GM21825 (cell line): Measurements from ENCODE around the gene SBK3.
"Not testable (repeated sequence)": the region's sequence is repeated elsewhere in the genome, so short reads cannot be mapped to it uniquely, and the experiment has no call there.

Experiments used
- ATAC-seq: cut with Tn5 transposase; IDR thresholded peaks from one replicate; pipeline ENCODE4 v1.9.1; 2021; ENCODE audit warnings: mild to moderate bottlenecking, moderate library complexity; ENCODE audit not compliant: unreplicated experiment

SBK3 gene

DNA sequence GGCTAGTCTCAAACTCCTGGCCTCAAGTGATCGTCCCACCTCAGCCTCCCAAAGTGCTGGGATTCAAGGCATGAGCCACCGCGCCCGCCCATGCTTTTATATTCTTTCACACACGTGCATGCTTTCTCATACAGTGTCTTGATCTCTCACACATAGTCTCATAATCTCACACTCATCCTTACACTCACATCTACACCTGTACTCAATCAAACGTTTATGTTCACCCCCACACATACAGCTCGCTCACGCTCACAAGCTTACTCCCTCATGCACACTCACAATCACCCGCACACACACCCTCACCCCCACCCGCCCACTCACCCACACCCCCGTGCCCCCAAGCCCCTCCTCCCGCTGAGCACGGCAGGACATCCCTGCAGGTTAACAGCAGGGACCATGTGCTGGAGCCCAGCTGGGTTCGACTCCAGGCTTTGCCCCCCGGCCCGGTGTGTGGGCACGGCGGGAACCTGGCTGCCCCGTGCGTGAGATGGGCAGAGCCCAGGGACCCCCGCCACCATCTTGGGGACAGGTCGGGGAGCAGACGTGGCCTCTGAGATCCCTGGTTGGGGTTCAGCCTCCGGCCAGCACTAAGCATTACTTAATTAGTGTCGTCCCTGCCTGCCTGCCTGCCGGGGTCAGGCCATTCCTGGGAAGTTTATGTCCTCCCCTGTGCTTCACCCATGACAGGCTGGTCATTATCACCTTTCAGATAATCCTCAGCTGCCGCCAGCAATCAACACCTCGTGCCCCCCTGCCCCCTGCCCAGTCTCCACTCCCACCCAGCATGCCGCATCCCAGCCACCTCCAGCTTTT, 19.8 kb downstream of the SBK3 start:
- no peak for ATAC-seq

DNA sequence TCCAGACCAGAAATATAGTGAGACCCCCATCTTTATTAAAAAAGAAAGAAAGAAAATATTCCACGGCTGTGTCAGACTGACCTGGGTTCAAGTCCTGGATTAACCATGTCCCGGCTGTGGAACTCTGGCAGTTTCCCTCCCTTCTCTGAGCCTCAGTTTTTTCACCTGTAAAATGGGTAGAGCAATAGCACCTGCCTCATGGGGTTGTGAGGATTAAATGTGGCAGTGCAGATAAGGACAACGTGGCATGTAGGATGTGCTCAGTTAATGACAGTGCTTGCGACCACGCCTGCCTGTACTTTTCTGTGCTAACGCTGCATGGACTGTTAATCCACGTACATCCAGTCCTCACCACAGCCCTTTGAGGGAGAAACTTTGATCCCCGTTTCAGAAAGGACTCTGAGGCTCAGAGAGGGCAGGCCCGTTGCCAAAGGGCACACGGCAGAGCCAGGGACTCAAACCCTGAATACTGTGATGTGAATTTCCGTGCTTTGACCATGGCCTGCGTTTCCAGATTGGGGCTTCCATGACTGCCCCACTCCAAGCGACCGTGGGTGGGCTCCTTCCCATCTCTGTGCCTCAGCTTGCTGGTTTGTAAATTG, 24.6 kb downstream of the SBK3 start:
- no peak for ATAC-seq

DNA sequence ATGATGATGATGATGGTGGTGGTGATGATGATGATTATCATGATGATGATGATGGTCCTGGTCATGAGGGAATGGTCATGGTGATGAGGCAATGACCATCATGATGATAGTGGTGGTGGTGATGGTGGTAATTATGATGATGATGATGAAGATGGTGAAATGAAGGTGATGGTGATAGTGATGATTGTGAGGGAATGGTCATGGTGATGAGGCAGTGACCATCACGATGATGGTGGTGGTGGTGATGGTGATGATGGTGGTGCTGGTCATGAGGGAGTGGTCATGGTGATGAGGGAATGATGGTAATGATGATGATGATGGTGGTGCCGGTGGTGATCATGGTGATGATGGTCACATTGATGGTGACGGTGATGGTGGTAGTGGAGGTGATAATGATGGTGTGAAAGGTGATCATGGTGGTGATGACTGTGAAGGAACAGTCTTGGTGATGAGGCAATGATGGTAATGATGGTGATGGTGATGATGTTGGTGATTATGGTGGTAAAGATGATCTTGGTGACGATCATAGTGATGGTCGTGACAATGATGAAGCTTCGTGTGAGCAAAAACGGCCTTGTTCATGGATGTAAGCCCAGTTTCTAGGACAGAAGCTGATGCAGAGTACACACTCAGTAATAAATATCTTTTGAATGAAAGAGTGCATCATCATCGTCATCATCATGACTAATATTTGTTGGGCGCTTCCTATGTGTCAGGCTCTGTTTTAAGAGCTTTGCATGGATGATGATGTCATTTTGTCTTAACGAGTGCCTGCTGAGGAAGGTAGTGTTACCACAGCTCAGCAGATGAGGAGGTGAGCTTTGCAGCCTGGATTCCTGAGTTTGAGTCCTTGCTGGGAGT, 25.7 kb downstream of the SBK3 start:
- ATAC-seq: no peak

DNA sequence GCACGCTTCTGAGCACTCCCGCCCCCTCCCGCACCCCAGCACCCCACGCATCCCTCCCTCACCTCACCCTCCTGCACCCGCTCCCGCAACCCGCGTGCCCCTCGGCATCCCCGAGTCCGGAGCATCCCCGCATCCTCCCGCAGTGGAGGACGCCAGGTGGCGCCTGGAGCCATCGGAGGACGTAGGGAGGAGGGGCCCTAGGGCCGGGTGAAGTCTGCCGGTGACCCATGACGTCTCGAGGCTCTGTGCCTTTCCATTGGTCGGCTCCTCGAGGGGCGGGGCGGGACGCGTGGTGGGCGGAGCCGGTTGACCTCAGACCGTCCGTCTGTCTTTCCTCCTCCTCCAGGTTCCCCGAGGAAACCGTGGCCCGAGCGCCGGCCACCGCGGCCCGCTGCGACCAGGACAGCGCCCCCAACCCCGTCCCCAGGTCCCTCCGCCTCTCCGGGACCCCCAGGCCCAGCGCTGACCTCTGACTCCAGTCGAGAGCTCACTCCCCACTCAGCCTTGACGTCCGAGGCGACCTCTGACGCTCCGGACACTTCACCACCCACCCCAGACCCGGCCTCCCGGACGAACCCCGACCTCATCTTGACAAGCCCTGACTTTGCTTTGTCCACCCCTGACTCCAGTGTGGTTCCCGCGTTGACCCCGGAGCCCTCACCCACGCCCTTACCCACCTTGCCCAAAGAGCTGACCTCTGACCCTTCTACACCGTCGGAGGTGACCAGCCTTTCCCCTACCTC, 28.3 kb downstream of the SBK3 start:
- ATAC-seq: peak; percentile 98

DNA sequence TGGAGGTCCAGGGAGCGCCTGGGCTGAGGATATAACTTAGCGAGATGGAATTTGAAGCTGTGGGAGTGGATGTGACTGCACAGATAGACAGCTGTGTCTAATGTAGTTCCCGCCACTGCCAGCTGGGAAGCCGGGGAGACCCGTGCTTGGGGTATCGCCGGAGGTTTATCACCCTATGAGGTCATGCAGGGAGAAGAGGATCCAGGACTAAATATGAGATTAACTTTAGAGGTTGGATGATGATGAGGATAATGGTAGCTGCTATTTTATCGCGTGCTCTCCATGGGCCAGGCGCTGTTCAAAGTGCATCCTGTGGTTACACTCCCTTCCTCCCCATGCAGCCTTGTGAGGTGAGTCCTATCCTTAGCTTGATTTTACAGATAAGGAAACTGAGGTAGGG, 37.2 kb downstream of the SBK3 start:
- no peak for ATAC-seq

DNA sequence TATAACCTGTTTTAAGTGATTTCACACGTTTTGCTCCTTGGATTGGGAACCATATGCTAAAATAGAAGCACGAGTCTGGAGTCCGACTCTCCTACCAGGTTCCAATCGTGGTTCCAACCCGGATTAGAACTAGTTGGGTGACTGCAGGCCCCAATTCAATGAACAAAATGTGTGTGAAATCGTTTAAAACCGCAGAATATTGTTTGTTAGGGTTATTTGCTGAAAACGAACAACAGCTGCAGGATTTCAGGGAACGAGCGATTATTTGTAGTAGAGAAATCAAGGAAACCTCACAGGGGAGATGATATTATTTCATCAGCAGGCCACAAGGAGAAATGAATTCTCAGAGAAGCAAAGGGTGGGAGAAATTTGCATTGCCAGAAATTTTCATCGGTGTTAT, 40.4 kb downstream of the SBK3 start:
- ATAC-seq: no peak

DNA sequence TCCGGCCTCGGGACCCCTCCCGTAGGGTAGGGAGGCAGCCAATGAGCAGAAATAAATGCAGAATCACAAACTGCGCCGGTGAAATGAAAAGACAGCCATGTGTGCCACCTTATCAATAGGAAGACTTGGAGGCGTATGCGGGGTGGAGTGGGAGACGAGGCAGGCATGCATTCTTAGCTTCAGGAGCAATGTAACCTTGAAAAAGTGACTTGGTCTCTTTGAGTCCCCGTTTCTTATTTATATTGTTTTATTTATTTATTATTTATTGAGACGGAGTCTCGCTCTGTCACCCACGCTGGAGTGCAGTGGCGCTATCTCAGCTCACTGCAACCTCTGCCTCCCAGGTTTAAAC, 41.1 kb downstream of the SBK3 start:
- ATAC-seq: no peak

DNA sequence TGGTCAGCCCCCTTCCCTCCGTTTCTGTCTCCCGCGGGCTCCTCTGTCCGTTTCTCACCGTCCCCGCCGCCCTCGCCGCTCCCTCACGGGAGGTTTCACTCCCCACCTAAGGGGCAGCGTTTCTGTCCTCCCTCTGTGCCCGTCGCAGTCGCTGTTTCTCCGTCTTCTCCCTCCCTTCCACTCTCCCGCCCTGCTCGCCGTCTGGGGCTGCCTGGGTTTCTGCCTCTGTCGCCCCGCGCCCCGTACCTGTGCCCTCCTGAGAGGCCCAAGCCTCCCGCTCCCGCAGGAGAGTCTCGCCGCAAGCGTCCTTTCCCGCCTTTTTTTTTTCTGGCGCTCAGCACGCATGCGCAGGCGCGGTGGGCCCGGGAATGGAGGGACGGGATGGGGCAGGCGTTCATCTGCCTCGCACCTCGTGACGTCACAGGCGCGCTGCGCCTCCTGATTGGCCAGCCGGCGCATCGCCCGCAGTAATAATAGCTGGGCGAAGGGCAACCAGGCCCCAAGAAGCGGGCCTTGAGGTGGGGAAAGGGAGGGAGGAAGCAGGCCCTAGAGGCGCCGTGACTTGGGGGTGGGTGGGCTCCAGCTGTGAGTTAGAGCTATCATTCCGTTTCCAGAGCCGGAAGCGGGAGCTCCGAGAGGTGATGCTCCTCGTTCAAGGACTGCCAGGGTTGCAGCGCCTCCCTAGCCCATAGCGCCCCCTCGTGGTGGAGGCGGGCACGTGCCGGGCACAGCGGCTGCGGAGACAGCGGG, 41.7 kb downstream of the SBK3 start:
- peak; percentile 87 for ATAC-seq

DNA sequence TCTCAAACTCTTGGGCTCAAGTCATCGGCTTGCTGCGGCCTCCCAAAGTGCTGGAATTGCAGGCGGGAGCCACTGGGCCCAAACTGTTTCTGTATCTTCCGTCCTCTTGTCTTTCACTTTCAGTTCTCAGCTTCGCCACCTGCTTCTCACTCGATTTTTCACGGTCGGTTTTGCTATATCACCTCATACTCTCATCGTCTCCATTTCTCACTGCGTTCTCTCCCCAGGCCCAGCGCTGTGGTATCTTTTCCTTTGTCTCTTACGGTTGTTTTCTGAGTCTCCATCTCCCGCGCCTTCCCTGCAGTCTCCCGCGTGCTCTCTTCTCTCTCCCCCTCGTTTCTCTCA, 42.2 kb downstream of the SBK3 start:
- no peak for ATAC-seq

DNA sequence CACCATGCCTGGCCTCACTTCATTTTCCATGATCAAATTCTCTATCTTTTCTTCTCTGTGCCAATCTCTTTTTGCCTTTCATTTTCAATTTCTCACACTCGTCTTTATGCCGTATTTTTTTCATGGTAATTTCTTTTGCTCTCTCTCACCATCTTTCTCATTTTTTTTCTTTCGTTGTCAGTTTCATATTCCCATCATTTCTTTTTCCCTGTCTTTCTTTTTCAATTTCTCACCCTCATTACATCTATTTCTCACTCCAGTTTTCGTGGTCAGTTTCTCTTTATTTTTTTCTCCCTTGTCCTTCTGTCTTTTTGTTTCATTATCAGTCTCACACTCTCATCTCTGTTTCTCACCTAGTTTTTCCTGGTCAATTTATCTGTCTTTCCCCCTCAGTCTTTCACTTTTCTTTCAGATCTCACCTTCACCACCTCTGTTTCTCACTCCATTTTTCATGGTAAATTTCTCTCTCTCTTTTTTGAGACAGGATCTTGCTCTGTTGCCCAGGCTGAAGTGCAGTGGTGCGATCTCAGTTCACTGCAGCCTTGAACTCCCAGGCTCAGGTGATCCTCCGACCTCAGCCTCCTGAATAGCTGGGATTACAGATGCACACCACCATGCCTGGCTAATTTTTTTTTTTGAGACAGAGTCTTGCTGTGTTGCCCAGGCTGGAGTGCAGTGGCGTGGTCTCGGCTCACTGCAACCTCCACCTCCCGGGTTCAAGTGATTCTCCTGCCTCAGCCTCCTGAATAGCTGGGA, 43.0 kb downstream of the SBK3 start:
- no peak for ATAC-seq

DNA sequence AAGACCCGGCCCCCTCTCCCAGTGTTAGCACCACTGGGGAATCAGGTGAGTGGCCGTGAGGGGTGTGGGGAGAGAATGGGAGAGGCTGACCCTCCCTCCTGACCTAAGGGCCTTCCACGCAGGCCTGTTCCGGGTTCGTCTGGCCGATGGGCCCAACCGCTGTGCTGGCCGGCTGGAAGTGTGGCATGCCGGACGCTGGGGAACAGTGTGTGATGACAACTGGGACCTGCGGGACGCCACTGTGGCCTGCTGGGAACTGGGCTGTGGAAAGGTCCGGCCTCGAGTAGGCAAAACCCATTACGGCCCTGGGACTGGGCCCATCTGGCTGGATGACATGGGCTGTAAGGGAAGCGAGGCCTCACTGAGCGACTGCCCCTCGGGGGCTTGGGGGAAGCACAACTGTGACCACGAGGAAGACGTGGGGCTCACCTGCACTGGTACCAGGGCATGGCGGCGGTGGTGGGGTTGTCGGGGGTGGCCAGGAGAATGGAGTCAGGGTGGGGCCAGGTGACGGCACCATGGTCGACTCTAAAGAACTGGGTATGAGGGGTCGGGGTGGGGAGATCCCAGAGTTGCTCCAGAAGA, 44.9 kb downstream of the SBK3 start:
- ATAC-seq: no peak

DNA sequence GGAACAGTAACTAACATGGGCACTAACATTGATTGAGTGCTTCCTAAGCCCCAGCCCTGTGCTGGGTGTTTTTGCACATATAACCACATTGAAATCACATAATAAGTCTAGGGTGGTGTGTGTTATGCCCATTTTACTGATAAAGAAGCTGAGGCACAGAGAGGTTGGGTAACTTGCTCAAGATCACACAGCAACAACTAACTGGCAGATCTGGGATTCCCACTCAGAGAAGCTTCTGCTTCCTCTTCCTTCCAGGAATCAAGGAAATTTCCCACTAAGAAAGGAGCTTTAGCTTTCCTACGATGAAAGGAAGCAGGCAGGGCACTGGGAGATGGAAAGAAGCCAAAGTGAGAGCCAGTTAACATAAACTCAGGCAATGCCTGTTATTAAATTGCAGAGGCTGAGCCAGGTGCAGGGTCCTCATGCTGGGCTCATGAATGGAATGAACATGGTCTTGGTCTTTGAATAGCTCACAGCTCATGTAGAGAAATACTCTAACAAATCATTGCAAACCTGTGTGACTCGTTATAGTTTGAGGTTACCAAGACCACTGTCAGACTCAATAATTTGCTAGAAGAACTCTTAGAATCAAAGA, 47.0 kb downstream of the SBK3 start:
- no peak for ATAC-seq

DNA sequence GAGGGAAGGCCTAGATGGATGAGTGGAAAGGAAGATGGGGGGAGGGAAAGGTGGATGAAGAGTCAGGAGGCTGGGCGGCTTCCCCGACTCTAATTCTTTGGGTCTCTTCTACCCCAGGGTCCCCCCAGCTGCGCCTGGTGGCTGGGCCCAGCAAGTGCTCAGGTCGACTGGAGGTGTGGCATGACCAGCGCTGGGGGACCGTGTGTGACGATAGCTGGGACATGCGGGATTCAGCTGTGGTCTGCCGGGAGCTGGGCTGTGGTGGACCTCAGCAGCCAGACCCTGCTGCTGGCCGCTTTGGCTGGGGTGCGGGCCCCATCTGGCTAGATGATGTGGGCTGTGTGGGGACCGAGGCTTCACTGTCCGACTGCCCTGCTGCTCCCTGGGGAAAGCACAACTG, 47.6 kb downstream of the SBK3 start:
- ATAC-seq: no peak

DNA sequence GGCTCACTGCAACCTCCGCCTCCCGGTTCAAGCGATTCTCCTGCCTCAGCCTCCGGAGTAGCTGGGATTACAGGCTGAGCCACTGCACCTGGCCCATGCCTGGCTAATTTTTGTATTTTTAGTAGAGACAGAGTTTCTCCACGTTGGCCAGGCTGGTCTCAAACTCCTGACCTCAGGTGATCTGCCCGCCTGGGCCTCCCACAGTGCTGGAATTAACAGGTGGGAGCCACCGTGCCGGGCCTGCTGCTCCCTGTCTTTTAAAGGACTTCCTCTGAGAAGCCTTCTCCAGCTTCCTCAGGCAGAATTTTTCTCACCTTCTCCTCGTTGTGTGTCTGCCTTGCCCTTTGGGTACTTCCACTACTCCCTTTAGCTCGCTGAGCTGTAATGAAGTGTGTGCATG, 48.5 kb downstream of the SBK3 start:
- not testable (repeated sequence) for ATAC-seq

DNA sequence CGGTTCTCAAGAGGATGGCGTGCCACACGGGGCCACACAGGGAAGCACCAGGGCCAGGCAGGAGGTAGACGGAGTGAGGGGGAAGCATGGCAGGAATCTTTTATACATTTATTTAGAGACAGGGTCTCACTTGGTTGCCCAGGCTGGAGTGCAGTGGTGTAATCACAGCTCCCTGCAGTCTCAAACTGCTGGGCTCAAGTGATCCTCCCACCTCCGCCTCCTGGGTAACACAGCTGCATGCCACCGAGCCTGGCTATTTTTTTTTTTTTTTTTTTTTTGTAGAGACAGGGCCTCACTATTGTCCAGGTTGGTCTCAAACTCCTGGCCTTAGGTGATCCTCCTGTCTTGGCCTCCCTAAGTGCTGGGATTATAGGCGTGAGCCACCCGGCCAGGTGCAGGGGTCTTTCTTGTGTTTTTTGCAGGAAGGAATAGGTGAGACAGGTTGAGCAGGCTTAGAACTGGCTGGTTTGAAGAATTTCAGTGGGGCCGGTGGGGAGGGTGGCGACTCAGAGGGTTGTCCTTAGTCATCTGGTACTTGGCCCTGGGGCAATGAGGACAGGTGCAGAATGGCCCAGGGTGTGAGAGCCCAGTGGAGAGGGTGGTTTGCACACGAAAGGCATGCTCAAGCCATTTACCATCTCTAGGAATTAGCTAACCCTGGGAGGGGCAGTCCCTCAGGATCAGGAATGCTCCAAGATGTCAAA, 49.5 kb downstream of the SBK3 start:
- no peak for ATAC-seq

DNA sequence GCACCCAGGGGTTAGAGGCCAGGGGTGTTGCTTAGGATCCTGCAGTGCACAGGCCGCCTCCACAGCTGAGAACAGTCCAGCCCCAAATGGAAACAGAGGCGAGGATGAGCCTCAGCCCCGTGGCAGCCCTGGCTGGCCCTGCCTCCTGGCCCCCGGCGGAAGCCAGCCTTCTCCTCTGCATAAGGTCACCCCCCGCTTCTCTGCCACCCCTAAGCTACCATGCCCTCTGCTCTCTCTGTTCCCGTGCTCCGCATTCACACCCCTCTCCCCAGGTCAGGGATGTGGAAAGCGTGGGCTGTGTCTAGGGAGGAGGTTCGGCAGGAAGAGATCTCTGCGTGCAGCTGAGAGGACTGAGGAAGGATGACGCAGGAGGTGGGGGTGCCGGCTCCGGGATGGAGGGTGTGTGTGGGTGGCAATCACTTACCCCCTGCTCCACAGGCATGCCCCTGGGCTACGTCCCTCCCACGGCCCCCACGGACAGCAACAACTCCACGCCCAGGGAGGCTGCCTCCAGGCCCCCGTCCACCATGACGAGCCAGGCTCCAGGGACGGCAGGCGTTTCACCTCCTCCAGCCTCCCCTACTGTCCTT, 51.1 kb downstream of the SBK3 start:
- no peak for ATAC-seq

DNA sequence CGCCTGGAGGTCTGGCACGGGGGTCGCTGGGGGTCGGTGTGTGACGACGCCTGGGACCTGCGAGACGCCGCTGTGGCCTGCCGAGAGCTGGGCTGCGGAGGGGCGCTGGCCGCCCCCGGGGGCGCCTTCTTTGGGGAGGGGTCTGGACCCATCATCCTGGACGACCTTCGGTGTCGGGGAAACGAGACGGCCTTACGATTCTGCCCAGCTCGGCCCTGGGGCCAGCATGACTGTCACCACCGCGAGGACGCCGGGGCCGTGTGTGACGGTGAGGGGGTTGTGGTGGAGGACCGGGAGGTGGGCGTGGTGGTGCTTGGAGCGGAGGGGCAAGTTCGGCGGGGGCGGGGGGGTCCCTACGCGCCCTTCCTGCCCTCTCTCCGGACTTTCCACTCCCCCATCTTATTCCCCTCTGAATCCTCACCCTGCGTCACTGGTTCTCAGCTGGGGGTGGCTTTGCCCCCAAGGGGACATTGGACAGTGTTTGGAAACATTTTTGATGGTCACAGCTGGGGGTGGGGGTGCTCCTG, 51.6 kb downstream of the SBK3 start:
- no peak for ATAC-seq
